GM21786 (cell line): ENCODE data around the gene STK32C.
A peak's percentile ranks its signal among the peaks of the same experiment; 100 is the strongest.
"Not testable (repeated sequence)": the region's sequence is repeated elsewhere in the genome, so short reads cannot be mapped to it uniquely, and the experiment has no call there.

Source experiments
- ATAC-seq: cut with Tn5 transposase; IDR thresholded peaks from one replicate; pipeline ENCODE4 v1.9.1; 2021; ENCODE audit not compliant: unreplicated experiment

The STK32C gene

GRCh38 chr10:132339276-132339675 is 31.5 kb upstream of the STK32C start:
- no peak for ATAC-seq

GRCh38 chr10:132338876-132339275 is 31.1 kb upstream of the STK32C start:
- ATAC-seq = no peak

GRCh38 chr10:132337854-132338253 is 30.1 kb upstream of the STK32C start:
- not testable (repeated sequence) for ATAC-seq

- no peak for ATAC-seq
Observed at GRCh38 chr10:132336919-132337407, 29.2 kb upstream of the STK32C start.

- ATAC-seq = no peak
Observed at GRCh38 chr10:132336064-132336746, 28.5 kb upstream of the STK32C start.

GRCh38 chr10:132335189-132336063 is 27.7 kb upstream of the STK32C start:
- ATAC-seq = peak; percentile 49

GRCh38 chr10:132334631-132335188 is 27.0 kb upstream of the STK32C start:
- ATAC-seq = no peak

- ATAC-seq = no peak
Observed at GRCh38 chr10:132333386-132333785, 25.6 kb upstream of the STK32C start.

- ATAC-seq = peak; percentile 38
Observed at GRCh38 chr10:132332433-132332754, 24.6 kb upstream of the STK32C start.

GRCh38 chr10:132331601-132332432 is 24.1 kb upstream of the STK32C start, which contains the start of gene LRRC27:
LRRC27 (plus strand) TSS chr10:132332193; CDS start chr10:132333525, 1,332 bp downstream.
- peak; percentile 63 for ATAC-seq

- ATAC-seq = no peak
Observed at GRCh38 chr10:132330486-132330833, 22.7 kb upstream of the STK32C start.

- no peak for ATAC-seq
Observed at GRCh38 chr10:132329565-132330485, 22.1 kb upstream of the STK32C start.

- ATAC-seq = no peak
Observed at GRCh38 chr10:132328738-132329137, 21.0 kb upstream of the STK32C start.

GRCh38 chr10:132328106-132328505 is 20.4 kb upstream of the STK32C start:
- no peak for ATAC-seq

GRCh38 chr10:132326925-132327324 is 19.2 kb upstream of the STK32C start:
- no peak for ATAC-seq

GRCh38 chr10:132326344-132326889 is 18.7 kb upstream of the STK32C start:
- no peak for ATAC-seq

GRCh38 chr10:132324186-132324585 is 16.4 kb upstream of the STK32C start:
- ATAC-seq = no peak

- no peak for ATAC-seq
Observed at GRCh38 chr10:132322586-132323048, 14.9 kb upstream of the STK32C start.

- no peak for ATAC-seq
Observed at GRCh38 chr10:132321726-132322125, 14.0 kb upstream of the STK32C start.
